Lower leg skin (tissue), 3 donors: Measurements from ENCODE around the gene S100A1.

Experiments
- CTCF ChIP-seq, 3 donors: fragments of 450-650 bp; IDR thresholded peaks; one replicate each; pipeline ENCODE4 v1.5.1; 2016; ENCODE audit warnings: antibody characterized with exemption in 3 of 3, mild to moderate bottlenecking in 3 of 3, moderate library complexity in 2 of 3
- POLR2A ChIP-seq, 2 donors: fragments of 450-650 bp; IDR thresholded peaks; one replicate each; pipeline ENCODE4 v1.6.1; 2016 to 2017; ENCODE audit warnings: antibody characterized with exemption in 2 of 2, mild to moderate bottlenecking in 1 of 2, moderate library complexity in 1 of 2

DNA sequence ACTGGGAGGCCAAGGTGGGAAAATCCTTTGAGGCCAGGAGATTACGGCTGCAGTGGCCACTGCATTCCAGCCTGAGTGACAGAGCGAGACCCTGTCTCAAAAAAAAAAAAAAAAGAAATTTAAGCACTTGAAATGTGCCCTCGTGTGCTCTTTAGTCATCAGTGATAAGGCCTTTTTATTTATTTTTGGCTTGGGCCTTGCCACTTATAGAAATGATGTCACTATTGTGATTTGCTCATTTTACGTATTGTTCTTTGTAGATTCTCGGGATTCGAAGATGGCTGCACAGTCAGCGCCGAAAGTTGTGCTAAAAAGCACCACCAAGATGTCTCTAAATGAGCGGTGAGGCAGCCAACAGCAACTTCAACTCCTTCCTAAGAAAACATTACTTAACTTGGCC, 8.1 kb downstream of the S100A1 start:
- no peak for TF ChIP-seq CTCF (IDR thresholded peaks at IDR 0.05)
- no peak for TF ChIP-seq POLR2A (IDR thresholded peaks at IDR 0.05)
